Heart left ventricle (tissue), 16 donors: ENCODE results near the gene IDH3G. TPM values are rescaled to one million over a fixed set of nuclear protein-coding genes. Genes with fewer than 3 reads are reported as not detected.

Experiments used
- ATAC-seq, 4 donors: fragments of 200-7000 bp; cut with Tn5 transposase; one replicate each; pipeline ENCODE4 v1.9.1; 2020 to 2022; ENCODE audit warnings: moderate library complexity in 4 of 4, mild to moderate bottlenecking in 3 of 4, moderate number of reproducible peaks in 1 of 4
- DNase-seq, 5 donors: peaks; one replicate each; pipeline ENCODE4 v3.0.0-alpha.2; 2020
- H3K27ac ChIP-seq, 12 donors: fragments of 200-600 bp; sonication (generic) in 4 of 12; one replicate each; pipeline versions ENCODE4 v1.5.0 to v1.8.0; 2016 to 2022; ENCODE audit warnings: mild to moderate bottlenecking in 2 of 12
- H3K27me3 ChIP-seq, 9 donors: fragments of 200-600 bp; sonication (generic) in 2 of 9; one replicate each; pipeline versions ENCODE4 v1.5.1 to v1.8.0; 2016 to 2022; ENCODE audit warnings: mild to moderate bottlenecking in 3 of 9
- H3K36me3 ChIP-seq, 9 donors: fragments of 200-600 bp; sonication (generic) in 2 of 9; one replicate each; pipeline versions ENCODE4 v1.5.0 to v1.8.0; 2018 to 2022; ENCODE audit warnings: mild to moderate bottlenecking in 2 of 9
- H3K4me1 ChIP-seq, 12 donors: fragments of 200-600 bp; sonication (generic) in 4 of 12; one replicate each; pipeline versions ENCODE4 v1.5.0 to v1.8.0; 2016 to 2022; ENCODE audit warnings: mild to moderate bottlenecking in 3 of 12
- H3K4me3 ChIP-seq, 12 donors: fragments of 200-600 bp; sonication (generic) in 4 of 12; one replicate each; pipeline versions ENCODE4 v1.5.0 to v1.8.0; 2017 to 2022; ENCODE audit warnings: mild to moderate bottlenecking in 9 of 12, moderate library complexity in 4 of 12
- H3K9me3 ChIP-seq, 12 donors: fragments of 200-600 bp; sonication (generic) in 4 of 12; one replicate each; pipeline versions ENCODE4 v1.5.0 to v1.8.0; 2016 to 2022; ENCODE audit warnings: mild to moderate bottlenecking in 1 of 12
- POLR2A ChIP-seq, 2 donors: fragments of 450-650 bp; IDR thresholded peaks; one replicate each; pipeline ENCODE4 v1.6.1; 2017; ENCODE audit warnings: antibody characterized with exemption in 2 of 2, mild to moderate bottlenecking in 2 of 2, moderate library complexity in 2 of 2
- WGBS, 4 donors: extraction: QIAGEN DNeasy Blood & Tissue Kit in 2 of 4; methylation state at CpG; one replicate each; pipeline versions ENCODE4 v1.1.5 to v1.1.7; 2013 to 2018; 5-methylcytosine and 5-hydroxymethylcytosine counted together
- intact Hi-C, 10 donors: fragments of 100-400 bp; cut with DNase I; formaldehyde crosslinking; loops; one replicate each; pipeline versions ENCODE4 v1.11.1 to v1.14.2; 2022
- polyA plus RNA-seq, 2 donors: library from polyadenylated mRNA; stranded (reverse); fragments of 200-250 nt; gene quantifications; one replicate each; pipeline ENCODE4 v1.2.3, GENCODE V29; 2013
- total RNA-seq, 9 donors: library from RNA; depleted of rRNA in 2 of 9; stranded (reverse); fragments of >200 nt in 2 of 9; fragmentation: NEBNext Ultra II Directional in 3 of 9; extraction: Animal tissue kit (Norgen Biotek cat#: 25700) in 3 of 9; gene quantifications; one replicate each; pipeline versions ENCODE4 v1.1.0 to v1.2.4, GENCODE V29; 2016 to 2023
- TF ChIP-seq, protein P1 (sequence below), 12 donors: fragments of 200-600 bp; sonication (generic) in 4 of 12; IDR thresholded peaks; one replicate each; pipeline versions ENCODE4 v1.5.0 to v1.8.0; 2018 to 2022; ENCODE audit warnings: antibody characterized with exemption in 12 of 12, mild to moderate bottlenecking in 5 of 12
- donor health status: ischemic (EF 13 %, LVEDD 7.1; RV severe dilation, severe dysfunction).
- donor health status: healthy with polysubstance abuse.
- donor health status: DM: no; HTN: yes; CAD: no.
- donor health status: DM: no; HTN: no; CAD: no.
- donor health status: ischemic (EF 25% LVEDD 6.9; RV normal size, moderate dysfunction).
- donor health status: ischemic (EF 25% LVEDD 5.7; RV mildly dilated, moderate dysfunction).
- donor health status: healthy.
- donor health status: DM: yes; HTN: yes; CAD: no.
- donor health status: ischemic (EF 35%, LVEDD 5.7; RV mildly dilated, moderate dysfunction).
- donor health status: nonischemic (EF 11% LVEDD 7.7; RV severe dilation, severe dysfunction).
- donor health status: DM: yes; HTN: yes; CAD: no.
- donor health status: PGD.
- donor health status: ischemic (EF 29% LVEDD 5.4; RV normal size, mild dysfunction).
- donor health status: nonischemic (EF 23%, LVEDD 6.1; RV moderate dilation, normal function).

The IDH3G gene
- total and polyA plus RNA-seq, 11 donors, result 58.1 to 162 (median 71.4) TPM

DNA sequence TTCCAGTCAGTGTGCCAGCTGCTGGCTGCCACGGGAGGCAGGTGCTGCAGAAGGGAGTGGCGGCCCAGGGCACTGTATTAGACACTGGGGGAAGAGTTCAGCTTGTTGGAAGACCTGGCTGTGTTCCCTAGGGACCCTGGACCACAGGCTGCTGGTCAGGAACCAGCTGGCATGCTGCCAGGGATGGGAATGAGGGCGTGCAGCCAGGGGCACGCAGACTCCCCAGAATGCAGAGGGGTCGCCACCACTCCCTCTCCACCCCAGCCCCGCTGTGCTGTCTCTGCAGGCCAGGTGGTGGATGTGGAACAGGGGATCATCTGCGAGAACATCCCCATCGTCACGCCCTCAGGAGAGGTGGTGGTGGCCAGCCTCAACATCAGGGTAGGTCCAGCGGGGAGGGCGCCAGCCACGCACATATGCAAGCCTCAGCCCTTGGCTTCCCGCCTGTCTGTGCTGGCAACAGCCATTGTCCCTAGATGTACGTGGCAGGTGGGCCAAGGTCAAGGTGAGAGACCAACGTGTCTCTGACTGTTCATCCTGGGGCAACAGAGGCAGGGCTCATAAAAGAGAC lies 57.2 kb downstream of the IDH3G start:
- TF ChIP-seq POLR2A (IDR thresholded peaks at IDR 0.05), result no peak
- TF ChIP-seq, protein P1, sequence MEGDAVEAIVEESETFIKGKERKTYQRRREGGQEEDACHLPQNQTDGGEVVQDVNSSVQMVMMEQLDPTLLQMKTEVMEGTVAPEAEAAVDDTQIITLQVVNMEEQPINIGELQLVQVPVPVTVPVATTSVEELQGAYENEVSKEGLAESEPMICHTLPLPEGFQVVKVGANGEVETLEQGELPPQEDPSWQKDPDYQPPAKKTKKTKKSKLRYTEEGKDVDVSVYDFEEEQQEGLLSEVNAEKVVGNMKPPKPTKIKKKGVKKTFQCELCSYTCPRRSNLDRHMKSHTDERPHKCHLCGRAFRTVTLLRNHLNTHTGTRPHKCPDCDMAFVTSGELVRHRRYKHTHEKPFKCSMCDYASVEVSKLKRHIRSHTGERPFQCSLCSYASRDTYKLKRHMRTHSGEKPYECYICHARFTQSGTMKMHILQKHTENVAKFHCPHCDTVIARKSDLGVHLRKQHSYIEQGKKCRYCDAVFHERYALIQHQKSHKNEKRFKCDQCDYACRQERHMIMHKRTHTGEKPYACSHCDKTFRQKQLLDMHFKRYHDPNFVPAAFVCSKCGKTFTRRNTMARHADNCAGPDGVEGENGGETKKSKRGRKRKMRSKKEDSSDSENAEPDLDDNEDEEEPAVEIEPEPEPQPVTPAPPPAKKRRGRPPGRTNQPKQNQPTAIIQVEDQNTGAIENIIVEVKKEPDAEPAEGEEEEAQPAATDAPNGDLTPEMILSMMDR (IDR thresholded peaks at IDR 0.05), result no peak
- Histone ChIP-seq H3K27me3 (peaks cover 0 to 3% (median 0%) of the 10 kb centered on the region in 9 donors), H3K9me3 (peaks cover 0 to 6% (median 0%) of the 10 kb centered on the region in 12 donors), H3K36me3 (peaks cover 0 to 18% (median 5%) of the 10 kb centered on the region in 9 donors), H3K4me3 (no peak overlapping the region), H3K4me1 (no peaks in the 10 kb centered on the region), H3K27ac (no peak overlapping the region)
- WGBS, 4 donors, result 73 to 94% (median 84%) methylated on average over 9 to 15 of the region's 15 CpGs
- intact Hi-C loops, result no loop called here
- no peak for DNase-seq
- ATAC-seq, result no peak

DNA sequence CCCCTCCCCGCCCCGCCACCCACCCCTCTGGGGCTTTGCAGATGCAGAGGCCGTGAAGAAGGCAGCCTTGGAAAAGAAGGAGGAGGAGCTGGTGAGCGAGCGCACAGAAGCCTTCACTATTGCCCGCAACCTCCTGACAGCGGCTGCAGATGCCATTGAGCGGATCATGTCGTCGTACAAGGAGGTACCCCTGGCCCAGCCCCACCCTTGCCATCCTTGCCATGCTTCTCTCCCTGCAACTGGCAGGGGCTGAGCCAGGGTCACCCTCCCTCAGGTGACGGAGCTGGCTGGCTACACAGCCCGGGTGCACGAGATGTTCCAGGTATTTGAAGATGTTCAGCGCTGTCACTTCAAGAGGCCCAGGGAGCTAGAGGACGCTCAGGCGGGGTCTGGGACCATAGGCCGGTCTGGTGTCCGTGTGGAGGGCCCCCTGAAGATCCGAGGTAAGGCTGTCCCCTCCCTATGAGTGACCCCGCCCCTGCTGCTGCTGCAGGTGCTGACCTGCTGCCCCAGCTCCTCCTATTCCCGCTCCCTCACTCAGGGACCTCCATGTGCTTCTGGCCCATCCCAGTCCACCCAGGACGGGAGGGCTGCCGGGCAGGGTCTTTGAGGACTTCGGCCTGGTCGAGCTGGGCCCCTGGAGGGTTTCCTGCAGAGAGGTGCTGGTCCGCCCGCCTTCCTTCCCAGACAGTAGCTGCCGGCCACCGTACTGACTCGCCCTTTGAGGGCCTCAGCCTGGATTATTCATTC lies 57.9 kb downstream of the IDH3G start:
- Histone ChIP-seq H3K36me3 (peaks cover 0 to 18% (median 5%) of the 10 kb centered on the region in 9 donors), H3K4me3 (no peak overlapping the region), H3K27me3 (peaks cover 0 to 3% (median 0%) of the 10 kb centered on the region in 9 donors), H3K9me3 (peaks cover 0 to 10% (median 0%) of the 10 kb centered on the region in 12 donors), H3K27ac (no peak overlapping the region), H3K4me1 (no peaks in the 10 kb centered on the region)
- DNase-seq (no peak), ATAC-seq (no peak)
- 86 to 92% (median 90%) methylated on average over 25 to 30 of the region's 30 CpGs for WGBS, 4 donors
- intact Hi-C loops, result no loop called here
- no peak for TF ChIP-seq POLR2A (IDR thresholded peaks at IDR 0.05)
- TF ChIP-seq, protein P1 (IDR thresholded peaks at IDR 0.05), result no peak

Other genes starting within 250 kb of the IDH3G start
- 10 to 100 TPM; 16.2 to 87.3 (median 36.9) TPM for gene CCNQ, start 195.2 kb downstream of the IDH3G start, total RNA-seq
- 100 to 1,000 TPM in 1 of 2 donors, 10 to 100 TPM in 1; 85.0 to 126 TPM for gene CCNQ, start 195.2 kb downstream of the IDH3G start, polyA plus RNA-seq
- gene DUSP9, start 147.2 kb downstream of the IDH3G start, total RNA-seq, result under 1 TPM in 1 of 9 donors, not detected in 8; 0.25 TPM
- under 1 TPM in 1 of 2 donors, not detected in 1; 0.04 TPM for gene DUSP9, start 147.2 kb downstream of the IDH3G start, polyA plus RNA-seq
- 1 to 10 TPM; 3.1 to 7.3 (median 6.6) TPM for gene PNCK, start 120.6 kb downstream of the IDH3G start, total RNA-seq
- 1 to 10 TPM; 1.4 to 3.2 TPM for gene PNCK, start 120.6 kb downstream of the IDH3G start, polyA plus RNA-seq
- 100 to 1,000 TPM; 113 to 203 (median 179) TPM for gene SLC6A8, start 106.4 kb downstream of the IDH3G start, total RNA-seq
- 100 to 1,000 TPM; 138 to 241 TPM for gene SLC6A8, start 106.4 kb downstream of the IDH3G start, polyA plus RNA-seq
- gene BCAP31, start 70.0 kb downstream of the IDH3G start, total RNA-seq, result 100 to 1,000 TPM in 5 of 9 donors, 10 to 100 TPM in 4; 59.9 to 162 (median 102) TPM
- gene BCAP31, start 70.0 kb downstream of the IDH3G start, polyA plus RNA-seq, result 100 to 1,000 TPM in 1 of 2 donors, 10 to 100 TPM in 1; 87.7 to 158 TPM
- 10 to 100 TPM; 13.5 to 25.6 (median 17.6) TPM for gene ABCD1, start 69.5 kb downstream of the IDH3G start, total RNA-seq
- 10 to 100 TPM; 12.9 to 13.5 TPM for gene ABCD1, start 69.5 kb downstream of the IDH3G start, polyA plus RNA-seq
- gene PLXNB3, start 30.1 kb downstream of the IDH3G start, total RNA-seq, result 1 to 10 TPM; 1.6 to 8.6 (median 3.5) TPM
- 1 to 10 TPM in 1 of 2 donors, under 1 TPM in 1; 0.51 to 2.8 TPM for gene PLXNB3, start 30.1 kb downstream of the IDH3G start, polyA plus RNA-seq
- gene SRPK3, start 13.3 kb downstream of the IDH3G start, total RNA-seq, result 10 to 100 TPM; 31.9 to 49.7 (median 38.9) TPM
- gene SRPK3, start 13.3 kb downstream of the IDH3G start, polyA plus RNA-seq, result 10 to 100 TPM in 1 of 2 donors, 1 to 10 TPM in 1; 8.8 to 39.8 TPM
- 100 to 1,000 TPM; 119 to 225 (median 135) TPM for gene SSR4, start 293 bp upstream of the IDH3G start, total RNA-seq
- gene SSR4, start 293 bp upstream of the IDH3G start, polyA plus RNA-seq, result 100 to 1,000 TPM; 306 to 307 TPM
- 1 to 10 TPM; 1.7 to 4.0 (median 2.4) TPM for gene PDZD4, start 36.2 kb upstream of the IDH3G start, total RNA-seq
- 1 to 10 TPM; 1.7 to 2.4 TPM for gene PDZD4, start 36.2 kb upstream of the IDH3G start, polyA plus RNA-seq
- gene L1CAM, start 91.8 kb upstream of the IDH3G start, total RNA-seq, result 10 to 100 TPM in 1 of 9 donors, 1 to 10 TPM in 7, under 1 TPM in 1; 0.99 to 11.0 (median 3.1) TPM
- gene L1CAM, start 91.8 kb upstream of the IDH3G start, polyA plus RNA-seq, result 1 to 10 TPM; 1.3 to 1.8 TPM
- gene AVPR2, start 110.3 kb upstream of the IDH3G start, total RNA-seq, result 10 to 100 TPM in 1 of 9 donors, 1 to 10 TPM in 8; 2.2 to 10.5 (median 3.0) TPM
- gene AVPR2, start 110.3 kb upstream of the IDH3G start, polyA plus RNA-seq, result 1 to 10 TPM; 4.0 to 7.5 TPM
- gene ARHGAP4, start 131.9 kb upstream of the IDH3G start, total RNA-seq, result 10 to 100 TPM in 4 of 9 donors, 1 to 10 TPM in 5; 6.8 to 55.8 (median 9.5) TPM
- 10 to 100 TPM; 15.9 to 25.1 TPM for gene ARHGAP4, start 131.9 kb upstream of the IDH3G start, polyA plus RNA-seq
- gene NAA10, start 140.7 kb upstream of the IDH3G start, total RNA-seq, result 100 to 1,000 TPM in 2 of 9 donors, 10 to 100 TPM in 7; 52.5 to 112 (median 72.1) TPM
- gene NAA10, start 140.7 kb upstream of the IDH3G start, polyA plus RNA-seq, result 100 to 1,000 TPM; 120 to 221 TPM
- gene RENBP, start 150.3 kb upstream of the IDH3G start, total RNA-seq, result 10 to 100 TPM in 5 of 9 donors, 1 to 10 TPM in 4; 5.1 to 35.5 (median 10.2) TPM
- 1 to 10 TPM; 6.4 to 9.8 TPM for gene RENBP, start 150.3 kb upstream of the IDH3G start, polyA plus RNA-seq
- 10 to 100 TPM; 22.7 to 72.6 (median 34.8) TPM for gene HCFC1, start 177.4 kb upstream of the IDH3G start, total RNA-seq
- gene HCFC1, start 177.4 kb upstream of the IDH3G start, polyA plus RNA-seq, result 10 to 100 TPM; 11.8 to 23.0 TPM
- gene TMEM187, start 178.4 kb upstream of the IDH3G start, total RNA-seq, result 10 to 100 TPM in 2 of 9 donors, 1 to 10 TPM in 7; 3.5 to 11.4 (median 8.3) TPM
- 1 to 10 TPM; 3.2 to 7.0 TPM for gene TMEM187, start 178.4 kb upstream of the IDH3G start, polyA plus RNA-seq
- 10 to 100 TPM; 22.0 to 79.2 (median 29.7) TPM for gene IRAK1, start 225.5 kb upstream of the IDH3G start, total RNA-seq
- 10 to 100 TPM; 23.8 to 89.3 TPM for gene IRAK1, start 225.5 kb upstream of the IDH3G start, polyA plus RNA-seq